Measurements from ENCODE around the gene EVI5L.
A peak's percentile ranks its signal among the peaks of the same experiment; 100 is the strongest.

Gene EVI5L

DNA sequence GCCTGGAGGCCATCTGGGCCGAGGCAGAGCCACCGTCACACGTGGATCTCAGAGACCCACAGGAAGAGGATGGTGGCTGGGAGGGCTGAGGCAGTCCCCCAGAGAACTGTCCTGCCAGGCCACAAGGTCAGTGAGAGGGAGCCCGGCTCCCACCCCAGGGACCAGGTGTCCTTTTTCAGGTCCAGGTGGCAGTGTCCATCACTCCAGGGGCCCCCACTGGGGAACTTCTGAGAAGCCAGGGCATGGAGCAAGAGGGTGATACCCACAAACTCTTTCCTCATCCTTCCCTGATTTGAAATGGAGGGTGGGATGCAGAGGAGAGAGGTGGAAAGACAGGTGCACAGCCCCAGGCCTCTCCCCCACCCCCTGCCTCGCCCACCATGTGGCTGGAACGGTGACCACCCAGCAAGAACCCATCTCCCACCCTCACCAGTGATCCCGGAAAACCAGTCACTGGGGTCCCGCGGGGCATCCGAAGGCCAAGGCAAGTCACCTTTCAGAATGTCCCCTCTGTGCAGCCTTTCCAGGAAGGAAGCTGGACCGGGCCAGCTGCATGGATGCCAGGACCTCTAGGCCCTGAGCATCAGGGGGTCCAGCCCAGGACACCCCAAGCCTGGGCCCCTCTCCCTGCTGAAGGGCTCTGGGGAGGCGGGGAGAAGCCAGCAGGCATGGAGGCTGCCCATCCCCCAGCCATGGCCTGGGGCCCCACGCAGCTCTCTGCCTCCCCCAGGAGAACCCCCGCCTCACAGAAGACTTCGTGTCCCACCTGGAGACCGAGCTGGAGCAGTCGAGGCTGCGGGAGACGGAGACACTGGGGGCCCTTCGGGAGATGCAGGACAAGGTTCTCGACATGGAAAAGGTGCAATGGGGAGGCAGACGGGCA is 30.1 kb downstream of the EVI5L start:
- no peak for DNase-seq (ENCODE audit: low read depth in 4 of 4, low spot score in 1 of 4)

DNA sequence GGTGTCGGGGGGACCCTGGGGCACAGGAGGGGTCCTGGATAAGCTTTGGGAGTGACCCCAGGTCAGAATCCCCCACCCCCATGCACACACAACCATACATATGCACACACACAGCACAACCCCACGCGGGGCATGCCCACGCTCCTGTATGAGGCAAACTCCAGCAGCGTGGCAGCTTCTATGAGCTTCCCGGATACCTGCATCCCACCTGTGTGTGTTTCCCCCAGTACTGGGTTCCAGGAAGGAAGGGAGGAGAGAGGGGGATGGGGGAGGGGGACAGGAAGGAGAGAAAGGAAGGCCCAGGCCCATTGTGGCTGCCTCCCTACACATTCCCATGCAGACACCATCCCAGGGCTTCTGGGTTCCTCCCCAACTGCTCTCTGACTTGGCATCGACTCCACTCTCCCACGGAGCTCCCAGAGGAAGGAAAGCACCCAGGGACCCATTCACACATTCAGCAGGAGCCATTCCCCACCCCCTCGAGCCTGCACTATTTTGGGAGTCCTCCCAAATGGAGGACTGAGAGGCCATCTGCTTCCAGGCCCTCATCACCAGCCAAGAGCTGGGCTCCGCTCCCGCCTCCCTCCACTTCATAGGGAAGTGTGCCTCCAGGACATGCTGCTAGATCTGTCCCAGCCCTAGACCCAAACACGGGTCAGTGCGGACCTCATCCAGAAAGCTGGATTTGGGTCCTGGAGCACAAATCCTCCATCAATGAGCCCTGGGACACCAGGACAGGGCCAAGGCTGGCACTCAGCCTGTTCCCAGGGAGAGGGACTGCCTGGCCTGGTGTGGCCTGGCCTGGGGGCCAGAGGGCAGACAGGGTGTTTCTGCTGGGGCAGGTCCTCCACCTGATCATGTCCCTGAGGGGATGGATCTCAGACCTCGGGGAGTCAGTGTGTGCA is 30.9 kb downstream of the EVI5L start:
- DNase-seq (ENCODE audit: low read depth in 4 of 4, low spot score in 1 of 4) = no peak

DNA sequence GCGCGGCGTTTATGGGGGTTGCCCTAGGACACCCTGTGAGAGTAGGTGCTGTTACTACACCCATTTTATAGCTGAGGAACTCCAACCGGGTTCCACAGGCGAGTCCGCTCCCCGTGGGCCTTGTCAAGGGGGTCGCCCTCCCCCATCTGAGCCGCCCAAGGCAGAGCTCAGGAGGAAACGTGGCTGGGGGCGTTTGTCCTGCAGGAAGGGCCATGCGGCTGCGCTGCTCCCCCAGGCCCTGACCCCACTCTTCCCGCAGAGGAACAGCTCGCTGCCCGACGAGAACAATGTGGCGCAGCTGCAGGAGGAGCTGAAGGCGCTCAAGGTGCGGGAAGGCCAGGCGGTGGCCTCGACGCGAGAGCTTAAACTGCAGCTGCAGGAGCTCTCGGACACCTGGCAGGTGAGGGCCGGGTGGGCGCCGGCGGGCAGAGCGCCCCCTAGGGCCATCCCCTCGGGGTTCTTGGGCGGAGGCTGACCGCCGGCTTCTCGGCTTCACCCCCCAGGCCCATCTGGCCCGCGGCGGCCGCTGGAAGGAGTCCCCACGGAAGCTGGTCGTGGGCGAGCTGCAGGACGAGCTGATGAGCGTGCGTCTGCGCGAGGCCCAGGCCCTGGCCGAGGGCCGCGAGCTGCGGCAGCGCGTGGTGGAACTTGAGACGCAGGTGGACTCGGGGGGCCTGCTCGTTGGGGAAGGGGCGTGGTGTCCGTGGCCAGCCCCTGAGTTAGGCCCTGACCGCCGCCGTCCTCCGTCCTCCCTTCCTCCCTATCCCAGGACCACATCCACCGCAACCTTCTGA is 31.8 kb downstream of the EVI5L start:
- DNase-seq (ENCODE audit: low read depth in 4 of 4, low spot score in 1 of 4) = no peak

DNA sequence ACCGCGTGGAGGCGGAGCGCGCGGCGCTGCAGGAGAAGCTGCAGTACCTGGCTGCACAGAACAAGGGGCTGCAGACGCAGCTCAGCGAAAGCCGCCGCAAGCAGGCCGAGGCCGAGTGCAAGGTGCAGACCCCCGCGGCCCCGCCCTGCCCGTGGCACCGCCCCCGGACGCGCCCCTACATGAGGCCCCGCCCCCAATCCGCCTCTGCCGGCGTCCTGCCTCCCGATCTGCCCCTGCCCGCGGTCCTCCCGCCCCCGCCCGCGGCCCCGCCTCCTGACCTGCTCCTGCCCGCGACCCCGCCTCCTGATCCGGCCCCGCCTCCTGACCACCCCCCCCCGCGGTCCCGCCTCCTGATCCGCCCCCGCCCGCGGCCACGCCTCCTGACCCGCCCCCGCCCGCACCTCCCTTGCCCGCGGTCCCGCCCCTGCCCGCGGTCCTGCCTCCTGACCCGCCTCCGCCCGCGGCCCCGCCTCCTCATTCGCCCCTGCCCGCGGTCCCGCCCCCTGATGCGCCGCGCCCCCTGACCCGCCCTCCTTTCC is 32.5 kb downstream of the EVI5L start:
- peak; percentile 27 to 66 (median 53) for DNase-seq (ENCODE audit: low read depth in 4 of 4, low spot score in 1 of 4)

DNA sequence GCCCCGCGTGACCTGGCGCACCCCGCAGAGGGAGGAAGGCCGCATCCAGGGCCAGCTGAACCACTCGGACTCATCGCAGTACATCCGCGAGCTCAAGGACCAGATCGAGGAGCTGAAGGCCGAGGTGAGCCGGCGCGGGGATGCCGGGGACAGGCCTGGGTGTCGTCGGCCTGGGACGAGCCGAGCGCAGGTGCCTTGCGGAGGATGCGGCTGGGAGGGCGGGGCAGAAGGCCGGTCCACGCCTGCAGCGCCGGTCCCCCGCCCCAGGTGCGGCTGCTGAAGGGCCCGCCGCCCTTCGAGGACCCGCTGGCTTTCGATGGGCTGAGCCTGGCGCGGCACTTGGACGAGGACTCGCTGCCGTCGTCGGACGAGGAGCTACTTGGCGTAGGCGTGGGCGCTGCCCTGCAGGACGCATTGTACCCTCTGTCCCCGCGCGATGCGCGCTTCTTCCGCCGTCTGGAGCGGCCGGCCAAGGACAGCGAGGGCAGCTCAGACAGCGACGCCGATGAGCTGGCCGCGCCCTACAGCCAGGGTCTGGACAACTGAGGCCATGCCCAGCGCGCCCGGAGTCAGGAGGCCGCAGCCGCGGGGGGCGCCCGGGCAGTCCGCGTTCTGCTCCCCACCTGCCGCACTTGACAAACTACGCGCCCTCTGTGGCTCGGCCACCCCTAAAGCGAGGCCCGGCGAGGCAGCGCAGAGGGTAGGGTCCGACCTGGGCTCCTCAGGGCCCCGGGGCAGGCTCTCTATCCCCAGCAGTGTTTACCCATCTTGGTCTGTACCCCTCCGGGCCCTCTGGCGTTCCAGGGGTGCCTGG is 33.3 kb downstream of the EVI5L start:
- DNase-seq (ENCODE audit: low read depth in 4 of 4, low spot score in 1 of 4) = no peak

DNA sequence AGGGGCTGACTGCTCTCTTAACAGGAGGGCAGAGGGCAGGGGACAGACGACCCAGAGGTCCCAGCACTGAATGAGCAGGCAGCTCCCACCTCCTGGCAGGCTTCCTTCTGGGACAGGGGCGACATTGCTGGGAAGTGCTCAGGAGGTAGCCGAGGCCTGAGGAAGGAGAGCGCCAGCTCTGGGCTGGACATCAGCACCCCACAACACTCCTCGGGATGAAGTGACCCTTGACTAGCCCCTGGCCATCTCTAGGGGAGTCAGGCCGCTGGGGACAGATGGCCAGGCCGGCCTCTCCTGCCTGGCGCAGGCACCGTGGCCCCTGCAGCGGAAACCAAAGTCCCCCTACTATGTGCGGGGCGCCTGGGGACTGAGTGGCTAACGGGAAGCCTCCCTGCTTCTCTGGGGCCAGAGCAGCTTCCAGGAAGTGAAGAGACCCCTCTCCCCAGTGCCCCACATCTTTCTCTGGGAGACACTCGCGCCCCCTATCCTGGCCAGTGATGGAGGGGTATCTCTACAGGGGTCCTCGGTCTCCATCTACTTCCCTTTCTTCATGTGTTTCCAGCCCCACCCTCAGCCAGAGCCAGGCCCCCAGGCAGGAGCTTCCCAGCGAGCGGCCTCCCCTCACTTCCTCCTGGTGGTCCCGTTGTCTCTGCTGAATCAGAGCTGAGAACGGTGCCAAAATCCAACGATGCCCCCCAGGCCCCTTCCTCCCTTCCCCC is 34.1 kb downstream of the EVI5L start:
- no peak for DNase-seq (ENCODE audit: low read depth in 4 of 4, low spot score in 1 of 4)

DNA sequence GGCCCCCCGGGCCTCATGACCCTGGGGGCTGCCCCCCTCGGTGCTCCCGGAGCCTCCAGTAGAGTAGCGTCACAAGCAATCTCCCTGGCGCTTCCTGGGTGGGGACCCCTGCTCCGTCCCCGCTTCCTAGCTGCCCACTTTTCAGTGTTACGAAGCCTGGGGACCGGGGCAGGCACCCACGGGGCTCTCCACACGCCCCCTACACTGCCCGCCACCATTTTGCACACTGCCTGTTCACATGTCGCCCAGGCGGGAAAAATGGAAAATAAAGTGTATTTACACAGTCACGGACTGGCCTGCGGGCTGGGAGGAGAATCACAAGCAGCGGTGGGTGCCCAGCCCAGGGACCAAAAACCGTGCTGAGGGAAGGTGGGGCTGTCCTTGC is 34.7 kb downstream of the EVI5L start:
- DNase-seq (ENCODE audit: low read depth in 4 of 4, low spot score in 1 of 4) = no peak

DNA sequence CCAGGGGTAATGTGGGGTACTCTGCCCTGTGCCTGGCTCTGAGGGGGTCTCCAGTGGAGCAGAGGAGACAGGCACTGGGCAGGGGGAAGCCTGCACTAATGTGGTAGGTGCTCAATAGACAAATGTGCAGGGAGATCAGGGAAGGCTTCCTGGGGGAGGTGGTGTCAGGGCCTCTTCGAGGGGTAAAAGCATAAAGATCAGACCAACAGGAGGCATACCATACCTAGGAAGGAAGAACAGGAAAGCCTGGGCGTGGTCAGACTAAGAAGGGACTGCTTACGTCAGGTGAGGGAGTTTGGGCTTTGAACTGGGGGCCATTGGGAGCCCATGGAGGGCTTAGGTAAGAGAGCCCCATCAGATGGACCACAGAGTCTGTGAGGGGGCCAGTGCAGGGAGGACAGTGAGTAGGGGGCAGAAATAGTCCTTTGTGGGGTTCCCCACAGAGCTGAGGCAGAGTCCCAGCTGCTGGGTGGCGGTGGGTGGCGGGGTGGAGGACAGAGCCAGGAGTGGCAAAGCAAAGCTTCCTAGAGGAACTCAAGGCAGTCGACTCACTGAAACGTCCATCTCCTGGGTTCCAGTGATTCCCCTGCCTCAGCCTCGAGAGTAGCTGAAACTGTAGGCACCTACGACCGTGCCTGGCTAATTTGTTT is 35.4 kb downstream of the EVI5L start:
- no peak for DNase-seq (ENCODE audit: low read depth in 4 of 4, low spot score in 1 of 4)

DNA sequence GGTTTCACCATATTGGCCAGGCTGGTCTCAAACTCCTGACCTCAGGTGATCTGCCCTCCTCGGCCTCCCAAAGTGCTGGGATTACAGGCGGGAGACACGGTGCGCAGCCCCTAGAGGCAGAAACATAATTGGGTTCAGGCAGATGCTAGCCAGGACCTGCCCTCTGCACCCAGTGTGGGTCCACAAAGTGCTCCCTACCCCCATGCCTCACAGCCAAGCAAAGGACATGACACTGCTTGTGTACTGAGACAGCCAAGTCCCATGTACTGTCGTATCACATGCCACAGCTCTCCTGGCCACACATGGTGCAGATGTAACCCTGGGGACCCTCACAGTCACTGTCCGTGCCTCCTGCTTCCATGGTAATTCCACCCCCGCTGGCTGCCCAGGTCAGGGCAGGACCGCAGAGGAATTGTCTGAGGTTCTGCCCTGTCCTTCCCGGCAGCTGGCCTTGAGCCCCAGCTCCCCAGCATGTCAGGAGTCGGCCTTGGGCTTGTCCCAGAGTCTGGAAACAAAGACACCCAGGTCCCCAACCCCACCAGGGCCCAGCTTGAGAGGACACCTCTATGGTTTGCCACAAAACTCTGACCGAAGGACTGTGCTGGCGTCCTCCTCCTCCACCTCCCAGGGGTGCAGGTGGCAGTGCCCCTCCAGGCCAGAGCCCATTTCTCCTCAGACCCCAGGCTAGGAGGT is 36.5 kb downstream of the EVI5L start:
- DNase-seq (ENCODE audit: low read depth in 4 of 4, low spot score in 1 of 4) = no peak

DNA sequence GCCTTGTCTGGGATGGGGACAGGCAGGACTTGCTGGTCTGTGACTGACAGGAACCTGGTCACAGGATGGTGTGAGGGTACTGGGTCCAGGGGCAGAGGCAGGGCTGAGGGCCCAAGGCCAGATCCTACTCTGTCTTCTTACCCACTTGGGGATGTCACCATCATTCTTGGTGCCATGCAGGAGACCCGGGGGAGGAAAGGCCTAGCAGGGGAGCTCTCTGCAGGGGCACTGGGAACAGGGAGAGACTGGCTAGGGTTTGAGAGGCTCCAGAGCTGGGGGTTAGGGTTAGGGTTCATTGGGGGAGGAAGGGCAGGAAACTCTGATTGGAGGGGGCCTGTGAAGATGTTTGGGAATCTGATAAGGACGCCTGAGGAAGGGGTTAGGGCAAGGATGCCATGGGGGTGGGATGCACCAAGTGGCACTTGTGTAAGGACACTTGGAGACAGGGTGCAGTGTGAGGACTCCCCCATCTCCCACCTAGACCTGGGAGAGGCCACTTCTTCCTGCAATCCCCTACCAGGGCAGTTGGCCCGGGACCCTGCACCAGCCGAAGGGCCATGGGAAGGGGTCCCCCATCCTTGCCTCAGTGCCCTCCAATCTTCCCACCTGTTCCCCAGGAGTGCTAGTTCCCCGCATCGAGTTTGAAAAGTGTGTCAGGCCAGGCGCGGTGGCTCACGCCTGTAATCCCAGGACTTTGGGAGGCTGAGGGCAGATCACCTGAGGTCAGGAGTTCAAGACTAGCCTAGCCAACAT is 37.2 kb downstream of the EVI5L start:
- DNase-seq (ENCODE audit: low read depth in 4 of 4, low spot score in 1 of 4) = no peak

DNA sequence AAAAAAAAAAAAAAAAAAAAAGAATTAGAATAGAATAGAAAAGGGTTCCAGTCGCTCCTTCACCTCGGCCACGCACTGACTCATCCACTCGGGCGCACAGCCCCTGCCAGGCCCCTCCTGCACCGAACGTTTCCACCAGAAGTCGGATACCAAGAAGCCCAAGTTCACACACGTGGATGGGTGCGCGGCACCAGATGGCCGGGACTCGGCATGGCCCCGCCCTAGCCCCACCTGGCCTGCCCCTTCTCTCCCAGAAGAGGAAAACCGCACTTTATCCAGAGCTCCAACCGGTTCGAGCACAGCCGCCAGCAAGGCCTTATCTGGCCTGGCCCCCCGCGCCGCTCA is 38.3 kb downstream of the EVI5L start:
- no peak for DNase-seq (ENCODE audit: low read depth in 4 of 4, low spot score in 1 of 4)

DNA sequence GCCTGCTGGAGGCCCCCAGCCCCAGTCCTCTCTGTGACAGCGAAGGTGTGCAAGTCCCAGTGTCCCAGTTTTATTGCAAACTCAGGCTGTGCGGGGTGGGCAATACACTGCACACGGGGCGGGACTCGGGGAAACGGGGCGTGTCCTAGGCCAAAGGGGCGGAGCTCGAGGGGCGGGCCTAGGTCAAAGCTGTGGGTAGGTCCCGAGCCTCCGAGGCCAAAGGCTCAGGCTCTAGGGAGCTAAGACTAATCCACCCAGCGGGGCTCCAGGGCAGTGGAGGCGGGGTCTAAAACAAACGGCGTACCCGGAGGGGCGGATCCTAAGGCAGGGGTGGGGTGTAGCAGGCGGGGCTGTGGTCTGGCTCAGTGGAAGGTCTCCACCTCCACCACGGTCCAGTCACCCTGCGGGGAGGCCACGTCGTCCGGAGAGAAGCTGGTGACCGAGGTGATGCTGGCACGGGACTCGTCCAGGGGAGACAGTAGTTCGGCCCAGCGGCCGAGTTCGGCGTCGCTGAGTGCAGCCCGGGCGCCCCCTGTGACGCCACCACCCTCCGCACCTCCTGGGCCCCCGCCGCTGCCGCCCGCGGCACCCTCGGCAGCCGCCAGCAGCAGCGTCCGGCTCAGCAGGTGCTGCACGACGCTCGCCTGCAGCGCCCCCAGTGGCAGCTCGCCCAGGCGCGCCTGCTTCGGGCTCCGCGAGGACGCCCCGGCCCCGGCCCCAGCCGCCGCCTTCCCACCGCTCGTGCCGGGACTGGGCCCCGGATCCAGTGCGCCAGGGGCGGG is 38.8 kb downstream of the EVI5L start:
- DNase-seq (ENCODE audit: low read depth in 4 of 4, low spot score in 1 of 4) = peak; percentile 50 to 74 (median 58)

DNA sequence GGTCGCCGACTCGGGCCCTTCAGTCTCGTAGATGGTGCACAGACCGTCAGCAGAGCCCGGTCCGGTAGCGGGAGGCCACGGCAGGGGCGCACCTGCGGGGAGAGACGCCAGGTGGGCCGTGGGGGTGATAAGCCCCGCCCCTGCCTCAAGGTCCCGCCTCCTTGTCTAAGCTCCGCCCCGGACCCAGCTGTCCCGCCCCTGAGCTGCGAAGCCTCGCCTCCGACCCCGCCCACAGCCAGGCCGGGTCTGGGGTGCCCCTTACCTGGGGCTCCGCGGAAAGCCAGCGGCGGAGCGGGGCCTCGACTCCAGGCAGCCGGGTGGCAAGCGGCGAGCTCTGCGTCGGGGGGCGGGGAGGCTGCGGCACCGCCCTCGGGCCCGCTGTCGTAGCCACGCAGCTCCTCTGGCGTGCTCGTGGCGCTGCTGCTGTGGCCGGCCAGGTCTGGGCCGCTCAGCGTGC is 39.5 kb downstream of the EVI5L start:
- DNase-seq (ENCODE audit: low read depth in 4 of 4, low spot score in 1 of 4) = peak; percentile 51 to 74 (median 68)

DNA sequence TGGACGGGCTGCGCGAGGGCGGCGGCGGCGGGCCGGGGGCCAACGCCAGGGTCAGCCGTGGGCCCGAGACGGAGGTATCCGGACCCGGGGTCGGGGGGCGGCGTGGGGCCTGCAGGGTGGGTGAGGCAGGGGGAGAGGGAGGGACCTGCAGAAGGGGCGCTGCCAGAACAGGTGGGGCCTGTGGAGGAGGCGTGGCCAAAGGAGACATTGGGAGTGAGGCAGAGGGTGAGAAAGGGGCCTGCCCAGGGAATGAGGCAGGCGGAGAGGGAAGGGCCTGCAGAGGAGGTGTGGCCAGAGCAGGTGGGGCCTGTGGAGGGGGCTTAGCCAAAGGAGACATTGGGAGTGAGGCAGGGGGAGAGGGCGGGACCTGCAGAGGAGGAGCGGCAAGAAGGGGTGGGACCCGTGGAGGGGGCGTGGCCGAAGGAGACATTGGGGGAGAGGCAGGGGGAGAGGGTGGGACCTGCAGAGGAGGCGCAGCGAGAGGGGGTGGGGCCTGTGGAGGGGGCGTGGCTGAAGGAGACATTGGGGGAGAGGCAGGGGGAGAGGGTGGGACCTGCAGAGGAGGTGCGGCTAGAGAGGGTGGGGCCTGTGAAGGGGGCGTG is 40.0 kb downstream of the EVI5L start:
- no peak for DNase-seq (ENCODE audit: low read depth in 4 of 4, low spot score in 1 of 4)

DNA sequence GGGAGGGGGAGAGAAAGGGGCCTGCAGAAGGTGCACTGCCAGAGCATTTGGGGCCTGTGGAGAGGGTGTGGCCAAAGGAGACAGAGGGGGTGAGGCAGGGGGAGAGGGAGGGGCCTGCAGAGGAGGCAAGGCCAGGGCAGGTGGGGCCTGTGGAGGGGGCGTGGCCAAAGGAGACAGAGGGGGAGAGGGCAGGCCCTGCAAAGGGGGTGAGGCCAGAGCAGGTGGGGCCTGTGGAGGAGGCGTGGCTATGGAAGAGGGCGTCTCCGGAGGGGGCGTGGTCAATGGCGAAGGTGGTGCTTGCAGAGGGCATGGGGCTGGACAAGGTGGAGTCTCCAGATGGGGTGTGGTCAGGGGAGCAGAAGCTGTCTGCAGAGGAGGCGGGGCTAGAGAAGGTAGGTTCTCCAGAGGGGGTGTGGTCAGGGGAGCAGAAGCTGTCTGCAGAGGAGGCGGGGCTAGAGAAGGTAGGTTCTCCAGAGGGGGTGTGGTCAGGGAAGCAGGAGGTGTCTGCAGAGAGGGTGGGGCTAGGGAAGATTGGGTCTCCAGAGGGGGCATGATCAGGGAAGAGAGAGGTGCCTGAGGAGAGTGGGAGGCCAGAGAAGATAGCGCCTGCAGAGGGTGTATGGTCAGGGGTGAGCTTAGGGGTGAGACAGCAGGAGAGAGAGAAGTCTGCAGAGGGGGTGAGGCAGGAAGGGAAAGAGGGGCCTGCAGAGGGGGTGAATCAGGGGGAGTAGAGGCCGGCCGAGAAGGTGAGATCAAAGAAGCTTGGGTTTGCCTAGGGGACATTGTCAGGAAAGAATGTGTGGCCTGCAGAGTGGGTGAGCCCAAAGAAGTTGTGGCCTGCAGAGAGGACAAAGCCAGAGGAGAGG is 40.8 kb downstream of the EVI5L start:
- peak in 1 of 4 experiments; percentile 46 for DNase-seq (ENCODE audit: low read depth in 4 of 4, low spot score in 1 of 4)

All from stimulated activated CD4-positive, alpha-beta T cell treated with anti-CD3 and anti-CD28 coated beads, Interleukin-1b, Interleukin-23, amount 100 ng/mL, for 24 hours (primary cell).